Karpas-422 (cell line): ENCODE data around the gene ADCY10. TPM values are rescaled to one million over a fixed set of nuclear protein-coding genes. Genes with fewer than 3 reads are reported as not detected.

Experiments used
- DNase-seq: peaks from one replicate; pipeline ENCODE4 v3.0.0-alpha.2; 2015
- H2AFZ ChIP-seq: fragments of 200-600 bp; sonication (generic); 2 replicates; pipeline ENCODE4 v1.6.1; 2014; ENCODE audit warnings: antibody characterized with exemption, low read length, mixed read lengths
- H3K27ac ChIP-seq: fragments of 200-600 bp; sonication (generic); 2 replicates; pipeline ENCODE4 v1.5.1; 2014; ENCODE audit warnings: mild to moderate bottlenecking, low read length, moderate library complexity
- H3K27me3 ChIP-seq: fragments of 200-600 bp; sonication (generic); 2 replicates; pipeline ENCODE4 v1.6.1; 2014; ENCODE audit warnings: low read length, mixed read lengths
- H3K36me3 ChIP-seq: fragments of 200-600 bp; sonication (generic); 2 replicates; pipeline ENCODE4 v1.6.1; 2014; ENCODE audit warnings: low read length, mixed read lengths; ENCODE audit not compliant: insufficient read depth
- H3K4me1 ChIP-seq: fragments of 200-600 bp; sonication (generic); 2 replicates; pipeline ENCODE4 v1.6.1; 2014; ENCODE audit warnings: mild to moderate bottlenecking, low read length, mixed read lengths
- H3K4me2 ChIP-seq: fragments of 200-600 bp; sonication (generic); 2 replicates; pipeline ENCODE4 v1.6.1; 2014; ENCODE audit warnings: low read length, low read depth, mild to moderate bottlenecking; ENCODE audit not compliant: poor library complexity, severe bottlenecking
- H3K4me3 ChIP-seq: fragments of 200-600 bp; sonication (generic); 2 replicates; pipeline ENCODE4 v1.5.1; 2014; ENCODE audit warnings: mild to moderate bottlenecking, antibody characterized with exemption, low read length, mixed read lengths
- H3K79me2 ChIP-seq: fragments of 200-600 bp; sonication (generic); 2 replicates; pipeline ENCODE4 v1.6.1; 2014; ENCODE audit warnings: mild to moderate bottlenecking, low read length, mixed read lengths
- H3K9ac ChIP-seq: fragments of 200-600 bp; sonication (generic); 2 replicates; pipeline ENCODE4 v1.6.0; 2014; ENCODE audit warnings: low read length
- H3K9me2 ChIP-seq: fragments of 200-600 bp; sonication (generic), shearing (Covaris generic); replicated peaks from 2 replicates; pipeline ENCODE4 v1.6.0; 2014; ENCODE audit warnings: mild to moderate bottlenecking, low read length, moderate library complexity; ENCODE audit not compliant: insufficient read depth
- H3K9me3 ChIP-seq: fragments of 300-700, 200-600 bp; sonication (generic); 2 replicates; pipeline ENCODE4 v1.6.1; 2014; ENCODE audit warnings: low read length, mixed read lengths
- H4K20me1 ChIP-seq: fragments of 200-600 bp; sonication (generic); 2 replicates; pipeline ENCODE4 v1.6.1; 2014; ENCODE audit warnings: mild to moderate bottlenecking, antibody characterized with exemption, low read length, low read depth; ENCODE audit not compliant: insufficient read depth
- total RNA-seq: library from RNA; depleted of rRNA; stranded (reverse); fragments of >200 nt; shearing (Covaris generic); gene quantifications from 2 replicates; pipeline ENCODE4 v1.2.3, GENCODE V29; 2014; ENCODE audit warnings: low replicate concordance

ADCY10 gene
- total RNA-seq, 1 experiment from 2014 or later = not detected

DNA sequence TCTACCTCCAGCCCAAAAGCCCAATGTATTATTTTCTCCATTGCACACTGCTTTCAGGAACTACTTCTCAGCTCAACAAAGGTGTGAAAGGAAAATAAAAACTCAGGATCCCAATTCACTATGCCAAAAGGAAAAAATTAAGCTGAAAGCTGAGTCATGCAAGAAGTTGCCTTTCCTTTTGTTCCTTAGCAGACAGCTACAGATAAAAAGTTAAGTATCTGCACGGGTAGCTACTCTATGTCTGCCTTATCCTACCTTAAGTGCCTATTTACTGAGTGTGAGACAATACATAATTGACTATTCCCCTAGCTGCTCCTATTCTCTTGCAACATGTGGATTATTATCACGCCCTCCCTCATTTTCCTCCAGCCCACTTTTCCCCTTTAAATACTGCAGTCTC lies 84.1 kb downstream of the ADCY10 start:
- H4K20me1 ChIP-seq = no peaks in the 10 kb centered on the region
- no peak overlapping the region for H3K4me3 ChIP-seq
- H3K9me3 ChIP-seq = no peaks in the 10 kb centered on the region
- no peaks in the 10 kb centered on the region for H3K9me2 ChIP-seq
- no peak overlapping the region for H3K27ac ChIP-seq
- no peak overlapping the region for H3K9ac ChIP-seq
- H3K27me3 ChIP-seq = no peaks in the 10 kb centered on the region
- H3K36me3 ChIP-seq = no peaks in the 10 kb centered on the region
- DNase-seq = no peak
- no peaks in the 10 kb centered on the region for H3K4me1 ChIP-seq
- no peaks in the 10 kb centered on the region for H3K79me2 ChIP-seq
- H2AFZ ChIP-seq = no peak overlapping the region
- no peak overlapping the region for H3K4me2 ChIP-seq

DNA sequence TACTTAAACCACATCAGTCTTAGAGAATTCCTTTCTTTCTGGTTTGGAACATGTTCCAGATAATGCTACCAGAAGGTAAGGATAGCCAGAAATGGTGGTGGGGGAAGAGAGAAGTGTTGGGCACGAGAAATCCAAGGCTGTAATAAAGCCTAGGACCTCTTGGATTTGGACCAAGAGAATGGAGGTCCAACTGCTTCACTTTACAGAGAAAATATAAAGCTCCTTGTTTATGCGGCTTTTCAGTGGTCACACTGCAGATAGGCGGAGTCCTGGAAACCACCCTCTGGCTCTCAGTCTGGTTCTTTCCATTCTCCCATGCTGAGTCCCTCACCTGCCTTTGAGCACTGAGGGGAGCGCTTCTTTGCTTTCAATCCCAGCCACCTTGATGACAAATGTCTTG lies 87.8 kb downstream of the ADCY10 start:
- Histone ChIP-seq H3K9me3 (no peaks in the 10 kb centered on the region), H3K79me2 (no peaks in the 10 kb centered on the region), H3K27me3 (no peaks in the 10 kb centered on the region), H3K27ac (no peak overlapping the region), H3K36me3 (no peaks in the 10 kb centered on the region), H3K9ac (no peak overlapping the region), H3K4me1 (no peaks in the 10 kb centered on the region), H3K4me3 (no peak overlapping the region), H3K4me2 (no peak overlapping the region), H2AFZ (no peak overlapping the region), H3K9me2 (no peaks in the 10 kb centered on the region), H4K20me1 (no peaks in the 10 kb centered on the region)
- no peak for DNase-seq

DNA sequence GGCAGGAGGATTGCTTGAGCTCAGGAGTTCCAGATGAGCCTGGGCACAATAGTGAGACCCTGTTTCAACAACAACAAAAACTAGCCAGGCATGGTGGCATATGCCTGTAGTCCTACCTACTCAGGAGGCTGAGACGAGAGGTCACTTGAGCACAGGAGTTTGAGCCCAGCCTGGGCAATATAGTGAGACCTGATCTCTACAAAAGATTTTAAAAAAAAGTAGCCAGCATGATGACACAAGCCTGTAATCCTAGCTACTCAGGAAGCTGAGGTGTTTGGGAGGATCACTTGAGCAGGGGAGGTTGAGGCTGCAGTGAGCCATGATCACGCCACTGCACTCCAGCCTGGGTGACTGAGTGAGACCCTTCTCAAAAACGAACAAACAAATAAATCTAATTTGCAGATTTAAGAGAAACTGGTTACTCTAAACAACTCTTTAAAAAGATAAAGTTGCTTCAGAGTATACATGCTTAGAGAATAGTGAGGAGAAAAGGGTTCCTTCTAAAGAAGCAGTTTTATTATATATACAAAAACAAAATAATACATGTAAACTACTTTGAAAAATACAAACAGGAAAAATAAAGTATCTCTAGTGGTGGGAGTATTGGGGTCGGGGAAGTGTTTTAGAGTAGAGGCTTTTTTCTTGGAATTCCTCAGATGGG lies 88.4 kb downstream of the ADCY10 start:
- Histone ChIP-seq H3K9ac (no peak overlapping the region), H3K36me3 (no peaks in the 10 kb centered on the region), H3K9me3 (no peaks in the 10 kb centered on the region), H3K79me2 (no peaks in the 10 kb centered on the region), H2AFZ (no peak overlapping the region), H4K20me1 (no peaks in the 10 kb centered on the region), H3K9me2 (no peaks in the 10 kb centered on the region), H3K27me3 (no peaks in the 10 kb centered on the region), H3K4me2 (no peak overlapping the region), H3K4me1 (no peaks in the 10 kb centered on the region), H3K4me3 (no peak overlapping the region), H3K27ac (no peak overlapping the region)
- no peak for DNase-seq

DNA sequence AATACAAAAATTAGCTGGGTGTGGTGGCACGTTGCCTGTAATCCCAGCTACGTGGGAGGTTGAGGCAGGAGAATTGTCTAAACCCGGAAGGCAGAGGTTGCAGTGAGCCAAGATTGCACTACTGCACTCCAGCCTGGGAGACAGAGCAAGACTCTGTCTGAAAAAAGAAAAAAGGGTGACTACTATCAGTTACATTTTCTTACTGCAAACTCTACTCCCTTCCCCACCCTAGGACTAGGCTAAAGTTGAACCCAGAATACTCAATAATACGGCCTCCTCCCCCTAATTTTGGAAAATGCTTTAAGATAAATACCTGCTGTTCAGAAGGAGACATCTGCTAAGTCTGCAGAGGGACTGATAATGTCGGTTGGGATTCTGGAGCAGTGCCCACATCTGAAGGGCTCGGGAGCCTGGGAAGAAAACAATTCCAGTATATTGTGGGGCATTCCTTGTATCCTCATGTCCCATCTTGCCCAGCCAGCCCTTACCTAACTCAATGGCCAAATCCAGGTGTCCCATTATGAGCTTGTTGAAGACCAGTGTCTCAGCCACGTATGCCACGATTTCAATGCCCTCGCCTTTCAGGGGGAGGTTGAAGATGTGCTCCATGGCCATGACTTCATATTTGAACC lies 89.7 kb downstream of the ADCY10 start:
- Histone ChIP-seq H2AFZ (no peak overlapping the region), H3K4me1 (no peaks in the 10 kb centered on the region), H3K27ac (no peak overlapping the region), H4K20me1 (no peaks in the 10 kb centered on the region), H3K36me3 (no peaks in the 10 kb centered on the region), H3K9me3 (no peaks in the 10 kb centered on the region), H3K9me2 (no peaks in the 10 kb centered on the region), H3K79me2 (no peaks in the 10 kb centered on the region), H3K9ac (no peak overlapping the region), H3K4me3 (no peak overlapping the region), H3K4me2 (no peak overlapping the region), H3K27me3 (no peaks in the 10 kb centered on the region)
- DNase-seq = no peak

DNA sequence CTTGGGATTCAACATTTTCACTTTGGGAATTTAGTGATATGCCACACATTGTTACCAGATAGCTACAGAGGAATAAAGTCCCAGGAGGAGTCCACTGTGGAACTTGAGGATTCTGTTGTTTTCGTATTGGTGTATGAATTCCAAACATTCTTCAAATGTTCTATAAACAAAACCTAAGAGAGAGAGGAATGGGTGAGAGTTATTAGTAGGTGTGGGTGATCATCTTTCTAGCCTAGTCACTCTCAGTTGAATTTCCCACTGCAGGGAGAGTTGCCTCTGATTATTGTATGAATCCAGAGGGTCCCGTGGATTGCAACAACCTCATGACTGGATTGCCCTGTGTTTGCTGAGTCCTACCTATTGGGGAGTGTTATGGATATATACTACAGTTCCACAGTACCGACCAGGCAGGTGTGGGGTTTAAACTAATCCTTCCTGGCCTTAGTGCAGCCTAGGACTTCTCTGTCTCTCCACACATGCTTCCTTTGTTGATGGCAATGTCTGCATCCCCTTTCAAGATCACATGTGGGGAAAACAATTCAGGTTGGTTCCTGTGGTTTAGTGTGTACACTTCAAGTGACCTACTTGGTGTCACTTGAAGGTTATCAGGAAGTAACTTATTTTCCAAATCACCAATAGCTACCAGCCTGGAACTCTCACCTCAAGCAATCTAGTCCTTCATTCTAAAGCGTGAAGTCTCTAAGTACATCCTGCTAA lies 91.8 kb downstream of the ADCY10 start:
- no peak overlapping the region for H3K4me3 ChIP-seq
- H3K9me2 ChIP-seq = no peaks in the 10 kb centered on the region
- no peak overlapping the region for H3K27ac ChIP-seq
- H3K9ac ChIP-seq = no peak overlapping the region
- no peaks in the 10 kb centered on the region for H3K4me1 ChIP-seq
- no peaks in the 10 kb centered on the region for H3K36me3 ChIP-seq
- no peaks in the 10 kb centered on the region for H3K79me2 ChIP-seq
- H3K4me2 ChIP-seq = no peak overlapping the region
- H2AFZ ChIP-seq = no peak overlapping the region
- no peaks in the 10 kb centered on the region for H3K27me3 ChIP-seq
- no peaks in the 10 kb centered on the region for H4K20me1 ChIP-seq
- no peak for DNase-seq
- no peaks in the 10 kb centered on the region for H3K9me3 ChIP-seq

- Histone ChIP-seq H3K27me3 (no peaks in the 10 kb centered on the region), H3K27ac (no peak overlapping the region), H3K79me2 (no peaks in the 10 kb centered on the region), H3K9me2 (no peaks in the 10 kb centered on the region), H3K4me1 (no peaks in the 10 kb centered on the region), H3K4me2 (no peak overlapping the region), H3K36me3 (no peaks in the 10 kb centered on the region), H3K9me3 (no peaks in the 10 kb centered on the region), H3K9ac (no peak overlapping the region), H3K4me3 (no peak overlapping the region), H4K20me1 (no peaks in the 10 kb centered on the region), H2AFZ (no peak overlapping the region)
- no peak for DNase-seq
Observed at GRCh38 chr1:167821356-167821685, 92.6 kb downstream of the ADCY10 start.

DNA sequence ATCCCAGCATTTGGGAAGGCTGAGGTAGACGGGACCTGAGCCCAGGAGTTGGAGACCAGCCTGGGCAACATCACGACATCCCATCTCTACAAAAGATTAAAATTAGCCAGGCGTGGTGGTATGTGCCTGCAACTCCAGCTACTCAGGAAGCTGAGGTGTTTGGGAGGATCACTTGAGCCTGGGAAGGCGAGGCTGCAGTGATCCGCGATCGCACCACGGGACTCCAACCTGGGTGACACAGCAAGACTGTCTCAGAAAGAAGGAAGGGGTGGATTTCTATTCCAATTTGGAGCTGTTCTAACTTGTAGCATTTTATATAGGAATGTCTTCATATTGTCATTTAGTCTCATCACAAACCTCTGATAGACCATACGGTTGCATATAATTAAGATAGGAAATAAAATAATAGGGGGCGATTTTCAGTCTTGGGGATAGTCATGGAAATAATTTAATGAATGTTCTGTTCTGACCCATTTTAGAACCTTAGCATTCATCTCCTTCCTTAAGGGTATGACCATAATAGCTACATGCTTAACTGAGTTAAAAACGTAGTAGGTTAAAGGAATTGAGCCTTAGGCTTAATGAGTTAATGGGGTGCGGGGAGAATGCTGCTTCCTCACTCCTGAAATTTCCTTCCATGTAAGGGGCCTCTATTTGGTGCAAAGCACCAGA lies 93.1 kb downstream of the ADCY10 start:
- H3K27ac ChIP-seq = no peak overlapping the region
- no peaks in the 10 kb centered on the region; the same call in 1 of the 2 replicates for H3K36me3 ChIP-seq
- no peak overlapping the region for H3K4me3 ChIP-seq
- H4K20me1 ChIP-seq = no peaks in the 10 kb centered on the region
- H2AFZ ChIP-seq = no peak overlapping the region
- H3K4me2 ChIP-seq = no peak overlapping the region
- H3K27me3 ChIP-seq = no peaks in the 10 kb centered on the region
- no peaks in the 10 kb centered on the region for H3K79me2 ChIP-seq
- DNase-seq = no peak
- no peaks in the 10 kb centered on the region for H3K9me2 ChIP-seq
- H3K9ac ChIP-seq = no peak overlapping the region
- H3K4me1 ChIP-seq = no peaks in the 10 kb centered on the region
- no peaks in the 10 kb centered on the region for H3K9me3 ChIP-seq
